Measurements from ENCODE around the gene BRD3.
"Not testable (repeated sequence)": the region's sequence is repeated elsewhere in the genome, so short reads cannot be mapped to it uniquely, and the experiment has no call there.

Gene BRD3

DNA sequence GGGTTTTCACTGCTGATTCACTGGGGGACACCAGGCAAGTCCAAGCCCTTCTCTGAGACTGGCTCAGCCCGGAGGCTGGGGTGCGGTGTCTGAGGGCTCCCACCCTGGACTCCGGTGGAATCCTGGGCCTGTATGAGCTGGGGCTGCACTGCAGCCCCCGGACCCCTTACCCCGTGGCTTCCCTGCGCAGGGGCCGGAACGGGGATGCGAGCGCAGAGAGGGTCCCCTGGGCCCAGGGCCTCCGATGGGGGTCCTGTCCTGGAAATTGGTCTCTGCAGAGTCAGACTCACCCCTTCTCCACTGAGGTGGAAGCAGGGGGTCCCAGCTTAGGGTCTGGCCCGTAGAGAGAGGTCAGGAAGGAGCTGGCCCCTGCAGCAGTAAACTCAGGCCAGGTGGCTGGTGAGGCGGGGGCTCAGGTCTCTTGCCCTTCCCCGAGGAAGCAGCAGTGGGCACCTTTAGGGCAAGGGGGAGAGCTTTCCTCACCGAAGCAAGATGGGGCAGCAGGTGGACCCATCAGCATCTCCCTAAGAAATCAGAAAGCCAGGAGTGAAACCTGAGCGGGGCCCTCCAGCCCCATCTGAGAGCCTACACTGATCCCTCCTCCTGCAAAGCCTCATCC lies 74.1 kb downstream of the BRD3 start:
- DNase-seq (ENCODE audit: low read depth in 3 of 3): no peak

DNA sequence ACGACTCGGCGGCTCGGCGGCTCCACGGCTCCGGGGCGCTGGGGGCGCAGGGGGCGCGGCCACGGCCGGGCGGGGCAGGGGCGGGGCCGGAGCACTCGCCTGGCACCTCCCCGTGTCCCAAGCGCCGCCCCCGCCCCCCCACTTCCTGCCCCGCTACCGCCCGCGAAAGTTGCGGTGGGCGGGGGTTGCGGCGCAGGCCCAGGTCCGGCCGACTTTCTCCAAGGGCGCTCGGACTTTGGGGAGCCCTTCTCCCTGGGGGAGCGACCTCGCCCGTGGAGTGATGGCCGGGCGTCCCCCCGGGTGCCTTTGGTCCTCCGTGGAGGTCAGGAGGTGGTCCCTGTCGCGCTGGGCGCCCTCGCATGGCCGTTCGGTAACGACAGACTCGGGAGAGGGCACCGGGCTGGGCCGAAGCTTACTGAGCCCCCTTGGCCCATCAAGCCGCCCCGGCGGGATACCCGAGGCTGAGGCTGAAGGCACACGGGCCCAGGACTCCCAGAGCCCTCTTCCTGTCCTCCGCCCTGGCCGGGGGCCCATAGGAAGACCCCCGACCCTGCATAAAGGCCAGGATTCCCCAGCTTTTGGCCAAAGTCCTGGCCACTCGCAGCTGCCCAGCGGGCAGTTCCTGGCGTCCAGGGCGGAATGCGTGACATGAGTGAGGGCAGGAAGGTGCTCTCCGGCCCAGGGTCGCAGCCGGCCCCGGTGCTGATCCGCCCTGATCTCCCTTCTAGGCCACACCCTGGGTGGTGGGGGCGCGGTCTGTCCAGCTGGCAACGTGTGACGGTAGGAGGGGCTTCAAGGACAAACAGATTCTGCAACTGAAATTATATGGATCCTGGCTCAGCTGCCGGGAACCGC lies 74.8 kb downstream of the BRD3 start:
- DNase-seq (ENCODE audit: low read depth in 3 of 3): peak; percentile 37 to 81 (median 51)

DNA sequence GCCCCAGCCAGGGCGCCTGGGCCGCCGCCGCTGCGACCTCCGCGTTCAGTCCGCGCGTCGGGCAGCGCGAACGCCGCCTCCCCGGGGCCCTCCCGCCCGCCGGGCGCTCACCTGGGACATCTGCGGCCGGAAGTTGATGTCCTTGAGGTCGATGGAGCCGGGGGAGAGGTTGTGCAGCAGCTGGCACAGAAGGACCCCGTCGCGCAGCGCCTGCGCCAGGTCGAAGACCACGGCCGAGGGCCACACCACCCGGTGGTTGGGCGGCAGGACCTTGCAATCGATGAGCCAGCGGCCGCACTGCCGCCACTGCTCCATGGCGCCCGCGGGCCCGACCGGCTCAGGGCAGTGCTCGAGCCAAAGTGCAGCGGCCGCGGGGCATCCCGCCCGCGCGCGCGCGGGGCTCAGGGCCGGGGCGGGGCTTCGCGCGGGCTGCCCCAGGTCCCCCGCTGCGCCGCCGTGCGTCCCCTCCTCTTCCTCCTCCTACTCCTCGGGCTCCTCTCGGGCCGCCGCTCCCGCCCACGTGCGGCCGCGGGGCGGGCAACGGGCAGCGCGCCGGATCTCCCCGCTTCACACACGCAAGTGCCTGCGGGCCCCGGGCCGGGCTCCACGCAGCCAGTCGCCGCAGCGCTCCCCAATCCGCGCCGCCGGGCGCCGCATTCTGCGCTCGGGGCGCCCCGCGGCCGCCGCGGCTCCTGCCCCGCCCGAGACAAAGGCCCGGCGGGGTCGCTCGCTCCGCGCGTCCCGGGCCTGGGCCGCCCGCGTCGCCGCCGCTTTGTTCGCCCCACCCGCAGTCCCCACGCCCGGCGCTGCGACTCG lies 75.7 kb downstream of the BRD3 start, which contains the start of gene VAV2:
TSS of gene VAV2 (minus strand) at position 361 of the 816 bp plus-strand sequence. CDS start at position 315, 46 bp downstream.
- peak in 1 of 3 donors; percentile 33 for DNase-seq (ENCODE audit: low read depth in 3 of 3)

DNA sequence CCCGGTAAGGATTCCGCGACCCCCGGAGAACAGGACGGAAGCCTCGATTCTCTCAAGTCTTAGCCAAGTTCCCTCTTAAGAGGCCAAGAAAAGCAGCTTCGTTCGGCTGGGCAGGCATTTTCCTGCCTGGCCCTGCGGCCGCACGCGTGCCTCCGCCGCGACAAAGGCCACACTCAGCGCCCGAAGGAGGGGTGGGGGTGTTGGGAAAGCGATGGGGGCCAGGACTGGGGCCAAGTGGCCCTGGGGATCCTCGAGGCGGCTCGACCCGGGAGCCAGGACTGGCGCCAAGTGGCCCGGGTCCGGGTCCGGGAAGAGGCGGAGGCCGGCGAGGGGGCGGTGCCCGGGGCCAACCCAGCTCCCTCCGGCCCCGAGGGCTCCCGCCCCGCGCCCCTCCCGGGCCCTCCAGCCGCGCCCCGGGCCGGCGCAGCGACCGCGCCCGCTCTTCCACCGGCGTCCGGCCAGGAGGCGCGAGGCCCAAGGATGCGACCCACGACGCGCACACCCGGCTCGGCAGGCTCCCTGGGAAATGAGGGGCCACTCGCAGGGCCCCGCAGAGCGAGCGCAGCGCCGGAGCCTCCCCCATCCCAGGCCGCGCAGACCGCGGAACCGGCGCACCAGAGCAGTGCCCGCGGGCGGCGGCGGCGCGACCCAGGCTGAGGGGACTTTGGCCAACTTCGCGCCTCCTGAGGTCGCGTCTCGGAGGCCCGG lies 76.5 kb downstream of the BRD3 start:
- DNase-seq (ENCODE audit: low read depth in 3 of 3): no peak

DNA sequence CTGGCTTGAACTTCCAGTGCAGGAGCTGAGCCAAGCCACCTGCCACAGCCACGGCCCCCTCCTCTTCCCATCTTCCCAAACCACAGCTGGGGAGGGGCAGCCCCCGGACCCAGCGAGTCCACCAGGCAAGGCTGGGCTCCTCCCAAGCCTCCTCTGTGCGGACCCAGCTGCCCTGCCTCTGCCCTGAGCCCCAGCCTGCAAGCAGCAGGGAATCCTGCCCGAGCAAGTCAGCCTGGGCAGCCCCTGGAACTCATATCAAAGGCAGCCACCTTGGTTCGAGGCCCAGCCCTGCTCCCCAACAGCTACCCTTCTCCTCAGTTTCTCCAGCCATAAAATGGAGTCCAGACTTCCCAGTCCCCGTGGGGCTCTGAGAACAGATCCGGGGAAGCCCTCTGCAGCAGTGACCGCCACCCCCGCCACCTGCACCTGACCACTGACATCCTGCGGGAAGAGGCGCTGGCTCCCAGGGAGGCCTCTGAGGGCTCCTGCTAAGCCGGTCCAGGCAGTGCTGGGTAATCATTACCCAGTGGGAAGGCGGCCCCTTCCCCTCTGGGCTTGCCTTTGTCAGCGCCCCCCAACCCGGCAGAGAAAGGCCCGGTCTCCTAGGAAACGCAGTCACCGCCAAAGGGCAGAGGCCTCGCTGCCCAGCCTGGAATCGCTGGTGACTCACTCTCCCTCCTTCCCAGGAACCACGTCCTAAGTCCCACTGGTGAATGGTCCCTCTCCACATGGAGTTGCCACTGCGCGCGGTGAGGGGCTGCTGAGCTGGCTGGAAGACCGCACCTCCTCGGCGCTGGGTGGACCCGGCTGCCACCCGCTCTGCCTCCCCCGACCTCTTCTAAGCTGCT lies 77.2 kb downstream of the BRD3 start:
- DNase-seq (ENCODE audit: low read depth in 3 of 3): no peak

GRCh38 chr9:133989625-133990365 lies 78.0 kb downstream of the BRD3 start:
- DNase-seq (ENCODE audit: low read depth in 3 of 3): no peak

GRCh38 chr9:133988771-133989170 lies 79.1 kb downstream of the BRD3 start:
- DNase-seq (ENCODE audit: low read depth in 3 of 3): not testable (repeated sequence)

GRCh38 chr9:133987946-133988665 lies 79.7 kb downstream of the BRD3 start:
- DNase-seq (ENCODE audit: low read depth in 3 of 3): no peak

- DNase-seq (ENCODE audit: low read depth in 3 of 3): no peak
Measured at GRCh38 chr9:133987446-133987788, 80.4 kb downstream of the BRD3 start.

- DNase-seq (ENCODE audit: low read depth in 3 of 3): no peak
Measured at GRCh38 chr9:133986774-133987445, 80.9 kb downstream of the BRD3 start.

GRCh38 chr9:133986061-133986460 lies 81.8 kb downstream of the BRD3 start:
- DNase-seq (ENCODE audit: low read depth in 3 of 3): no peak

DNA sequence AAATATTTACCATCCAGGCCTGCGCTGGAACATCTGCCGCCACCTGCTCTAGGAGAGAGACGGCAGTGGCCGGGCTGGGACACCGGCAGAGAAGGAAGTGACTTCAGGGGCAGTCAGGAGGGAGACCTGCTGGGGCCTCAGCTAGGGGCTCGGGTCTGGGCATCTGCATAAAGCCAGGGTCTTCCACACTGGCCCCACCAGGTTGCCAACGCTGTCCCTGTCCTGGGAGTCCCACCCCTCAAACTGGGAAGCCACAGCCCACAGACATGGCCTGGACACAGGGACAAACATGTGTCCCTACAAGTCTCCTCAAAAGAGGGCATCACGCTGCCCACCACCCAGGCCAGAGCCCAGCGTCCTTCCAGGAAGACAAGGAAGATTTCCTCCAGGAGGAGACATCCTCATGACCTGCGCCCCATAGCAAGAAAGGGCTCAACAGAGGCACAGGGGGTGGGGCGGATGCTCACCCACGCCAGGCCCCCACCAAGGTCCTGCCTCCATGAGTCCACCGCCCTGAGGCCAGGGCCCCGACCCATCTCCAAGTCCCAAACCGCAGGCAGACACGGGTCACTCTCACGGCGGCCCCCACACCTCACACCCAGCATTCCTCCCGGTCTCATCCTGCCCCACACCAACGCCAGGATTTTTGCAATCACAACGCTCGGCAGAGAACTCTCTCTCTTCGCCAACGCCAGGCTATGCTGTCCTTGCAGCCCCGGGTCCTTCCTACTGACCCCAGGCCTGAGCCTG lies 84.7 kb downstream of the BRD3 start:
- DNase-seq (ENCODE audit: low read depth in 3 of 3): no peak

- DNase-seq (ENCODE audit: low read depth in 3 of 3): no peak
Measured at GRCh38 chr9:133981958-133982681, 85.7 kb downstream of the BRD3 start.

- no peak for DNase-seq (ENCODE audit: low read depth in 3 of 3)
Measured at GRCh38 chr9:133981589-133981957, 86.3 kb downstream of the BRD3 start.

DNA sequence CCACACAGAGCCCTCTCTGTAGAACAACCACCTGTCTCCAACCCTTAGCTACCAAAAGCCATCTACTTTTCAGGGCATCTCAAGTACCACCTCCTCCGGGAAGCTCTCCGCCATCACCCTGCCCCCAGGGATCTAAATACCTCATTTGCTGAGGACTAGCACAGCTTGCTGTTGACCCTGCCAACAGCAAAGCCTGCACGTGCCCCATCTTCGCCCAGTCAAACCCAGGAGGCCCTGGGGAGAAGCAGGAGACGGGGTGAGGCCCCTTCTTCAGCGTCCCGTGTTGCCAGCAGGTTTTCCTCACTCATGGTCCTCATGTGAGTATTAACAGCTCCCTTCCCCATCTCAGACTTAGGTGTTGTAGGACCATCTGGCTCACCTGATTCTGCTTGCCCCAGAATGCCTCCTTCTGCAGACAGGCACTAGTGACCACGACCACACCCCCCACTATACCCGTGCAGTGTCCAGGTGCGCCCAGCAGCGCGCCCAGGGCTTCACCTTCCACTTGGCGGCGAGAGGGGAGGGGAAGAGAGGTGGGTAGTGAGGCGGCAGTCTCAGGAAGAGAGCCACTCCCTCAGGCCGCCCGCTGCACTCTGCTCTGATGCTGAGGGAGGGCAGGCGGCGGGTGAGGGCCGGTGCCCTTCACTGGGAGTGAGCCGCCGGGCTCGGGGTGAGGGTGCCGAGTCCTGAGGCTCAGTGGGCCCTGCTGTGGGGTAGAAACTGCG lies 86.8 kb downstream of the BRD3 start:
- no peak for DNase-seq (ENCODE audit: low read depth in 3 of 3)

All from stimulated activated CD4-positive, alpha-beta T cell treated with anti-CD3 and anti-CD28 coated beads, TNF-alpha, amount 100 ng/mL, for 48 hours (primary cell).